Caco-2 (cell line): Measurements from ENCODE around the gene TAS1R3. TPM values are rescaled to one million over a fixed set of nuclear protein-coding genes. Genes with fewer than 3 reads are reported as not detected.

Experiments
- BruUV-seq: library from RNA; stranded (reverse); fragments of 400-500 nt; replicated peaks from 2 replicates; lab custom pipeline; 2021; lab: Mats Ljungman, UMichigan
- CTCF ChIA-PET: fragments of 300-600 bp; sonication (Branson Sonifier 250); formaldehyde crosslinking; loops from one replicate; lab custom pipeline; 2022; ENCODE audit warnings: antibody characterized with exemption; lab: Charles Lee
- POLR2A ChIA-PET: fragments of 300-600 bp; sonication (Branson Sonifier 250); formaldehyde crosslinking; loops from one replicate; lab custom pipeline; 2022; ENCODE audit warnings: antibody characterized with exemption; lab: Charles Lee
- DNase-seq, 2 experiments: peaks; one replicate each; pipeline versions ENCODE4 v3.0.0 to v3.0.0-alpha.2; 2020 to 2022
- H3K27me3 ChIP-seq: replicated peaks from 2 replicates; pipeline ENCODE4 v1.6.0; 2011; ENCODE audit warnings: low read length; ENCODE audit not compliant: control insufficient read depth, insufficient read depth
- H3K36me3 ChIP-seq: 2 replicates; pipeline ENCODE4 v1.5.1; 2011; ENCODE audit warnings: low read length; ENCODE audit not compliant: control insufficient read depth, insufficient read depth
- H3K4me1 ChIP-seq: fragments of 250-450 bp; sonication (Bioruptor Pico); 2 replicates; pipeline ENCODE4 v1.5.1; 2020; ENCODE audit warnings: mild to moderate bottlenecking
- H3K4me3 ChIP-seq: 2 replicates; pipeline ENCODE4 v1.5.1; 2011; ENCODE audit warnings: low read depth, mild to moderate bottlenecking, control low read depth, low read length
- H3K9me3 ChIP-seq: fragments of 250-450 bp; sonication (Bioruptor Pico); 2 replicates; pipeline ENCODE4 v1.5.1; 2020; ENCODE audit warnings: mild to moderate bottlenecking, moderate library complexity
- H3K27ac Mint-ChIP-seq: one replicate; pipeline ENCODE4 v1.8.0; 2022; ENCODE audit warnings: mixed read lengths; ENCODE audit not compliant: unreplicated experiment
- H3K27me3 Mint-ChIP-seq: one replicate; pipeline ENCODE4 v1.8.0; 2022; ENCODE audit warnings: mixed read lengths; ENCODE audit not compliant: insufficient read depth, unreplicated experiment
- H3K36me3 Mint-ChIP-seq: one replicate; pipeline ENCODE4 v1.8.0; 2022; ENCODE audit warnings: mild to moderate bottlenecking, mixed read lengths; ENCODE audit not compliant: insufficient read depth, unreplicated experiment
- H3K4me1 Mint-ChIP-seq: one replicate; pipeline ENCODE4 v1.8.0; 2022; ENCODE audit warnings: low read depth, mixed read lengths; ENCODE audit not compliant: unreplicated experiment
- H3K4me3 Mint-ChIP-seq: one replicate; pipeline ENCODE4 v1.8.0; 2022; ENCODE audit warnings: mild to moderate bottlenecking, moderate library complexity, mixed read lengths; ENCODE audit not compliant: unreplicated experiment
- H3K9me3 Mint-ChIP-seq: one replicate; pipeline ENCODE4 v1.8.0; 2022; ENCODE audit warnings: mixed read lengths; ENCODE audit not compliant: unreplicated experiment
- CTCF ChIP-seq, 2 experiments: fragments of 200-600 bp in 1 of 2; IDR thresholded peaks; 1 replicate in 1 of 2; 2 replicates in 1 of 2; pipeline versions ENCODE4 v1.5.1 to v1.8.0; 2011 to 2022; ENCODE audit warnings: antibody characterized with exemption in 1 of 2, control low read depth in 1 of 2, inconsistent platforms in 1 of 2, low read depth in 1 of 2, low read length in 1 of 2, mild to moderate bottlenecking in 1 of 2, moderate library complexity in 1 of 2; ENCODE audit not compliant: insufficient read depth in 1 of 2, severe bottlenecking in 1 of 2, unreplicated experiment in 1 of 2
- intact Hi-C: fragments of 100-400 bp; cut with micrococcal nuclease; formaldehyde crosslinking; loops from one replicate; pipeline ENCODE4 v1.10.0; 2022; ENCODE audit not compliant: unreplicated experiment
- total RNA-seq: library from RNA; stranded (reverse); gene quantifications from 2 replicates; pipeline ENCODE4 v1.2.3, GENCODE V29; 2022

TAS1R3 gene
- total RNA-seq, 1 experiment from 2014 or later = 0.29 TPM

- POLR2A ChIA-PET = interaction anchor here (0.6 to 0.9 kb wide), 2 partner anchors 49 to 90 kb away, joined by 3 read pairs; no protein-coding TSS in a partner anchor
Measured at GRCh38 chr1:1324524-1325287, 6.4 kb upstream of the TAS1R3 start, which contains the start of the genes CPTP and INTS11. Gene CPTP (plus strand): TSS chr1:1324802. CDS start chr1:1326911, 2,109 bp downstream. Gene INTS11 (minus strand): TSS chr1:1324660. CDS start chr1:1324608, 52 bp downstream.

DNA sequence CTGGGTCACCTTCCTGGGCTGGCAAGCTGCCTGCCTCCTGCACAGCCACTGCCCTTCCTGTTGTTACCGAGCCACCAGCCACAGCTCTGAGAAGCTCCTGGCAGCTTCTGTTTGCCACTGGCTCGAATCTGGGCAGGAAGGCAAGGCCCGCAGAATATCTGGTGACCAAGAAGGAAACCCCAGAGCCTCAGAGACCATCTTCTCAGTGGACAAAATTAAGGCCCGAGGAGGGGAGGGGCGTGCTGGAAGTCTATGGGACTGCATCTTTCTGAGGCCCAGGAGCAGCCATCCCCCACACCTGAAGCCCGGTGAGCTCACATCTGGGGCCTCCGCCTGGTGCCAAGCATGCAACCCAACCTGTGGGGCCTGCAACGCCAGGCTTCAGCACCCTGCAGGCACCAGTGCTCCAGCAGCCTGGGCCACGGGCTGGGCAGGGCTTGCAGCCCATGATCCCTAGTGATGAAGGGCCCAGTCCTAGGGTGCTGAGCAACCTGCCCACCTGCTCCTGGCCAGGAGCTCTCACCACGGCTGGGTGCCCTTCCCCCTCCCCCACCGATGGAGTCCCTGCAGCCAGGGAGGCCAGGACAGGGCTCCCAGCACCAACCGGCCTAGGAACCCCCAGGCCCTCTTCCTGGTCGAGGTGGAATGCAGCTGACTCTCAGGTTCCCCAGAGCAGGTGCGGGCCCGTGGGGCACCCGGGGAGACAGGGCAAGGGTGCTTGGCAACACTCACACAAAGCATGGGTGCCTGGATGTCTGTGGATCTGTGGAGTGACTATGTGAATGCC, 5.6 kb upstream of the TAS1R3 start:
- BruUV-seq = no TSS peak
- no peak overlapping the region for H3K27ac Mint-ChIP-seq
- POLR2A ChIA-PET = interaction anchor here (0.6 to 0.9 kb wide), 2 partner anchors 48 to 91 kb away, joined by 3 read pairs; no protein-coding TSS in a partner anchor
- intact Hi-C loops = no loop called here
- Histone ChIP-seq H3K9me3 (no peaks in the 10 kb centered on the region), H3K27me3 (no peaks in the 10 kb centered on the region), H3K4me1 (0 out of 2 replicates have a peak, but pooled peaks cover 5% of the 10 kb centered on the region), H3K4me3 (peak overlapping the region; percentile 61), H3K36me3 (no peaks in the 10 kb centered on the region)
- H3K36me3 Mint-ChIP-seq = peaks cover 32% of the 10 kb centered on the region
- peaks cover 7% of the 10 kb centered on the region for H3K4me1 Mint-ChIP-seq
- no peaks in the 10 kb centered on the region for H3K27me3 Mint-ChIP-seq
- H3K4me3 Mint-ChIP-seq = peak overlapping the region; percentile 81
- no peak for DNase-seq
- no peaks in the 10 kb centered on the region for H3K9me3 Mint-ChIP-seq
- CTCF ChIA-PET = no interaction called here
- TF ChIP-seq CTCF (IDR thresholded peaks at IDR 0.05; ENCODE audit: insufficient read depth in 1 of 2, low read depth in 1 of 2, low read length in 1 of 2, severe bottlenecking in 1 of 2, unreplicated experiment in 1 of 2) = no peak

More at GRCh38 chr1:1324524-1325287, 6.4 kb upstream of the TAS1R3 start, which contains the start of the genes CPTP and INTS11:
- Mint-ChIP-seq H3K4me1 (peaks cover 7% of the 10 kb centered on the region), H3K27me3 (no peaks in the 10 kb centered on the region), H3K36me3 (peaks cover 40% of the 10 kb centered on the region), H3K27ac (peak within 1 kb of the TSS; percentile 88), H3K4me3 (peak within 1 kb of the TSS; percentile 81), H3K9me3 (no peaks in the 10 kb centered on the region)
- intact Hi-C loops = no loop called here
- no peaks in the 10 kb centered on the region for H3K36me3 ChIP-seq
- 0 out of 2 replicates have a peak, but pooled peaks cover 5% of the 10 kb centered on the region for H3K4me1 ChIP-seq
- TSS peak; percentile 53 for BruUV-seq
- DNase-seq = peak; percentile 93 to 94
- H3K4me3 ChIP-seq = peak within 1 kb of the TSS; percentile 61
- CTCF ChIA-PET = no interaction called here
- no peaks in the 10 kb centered on the region for H3K9me3 ChIP-seq
- TF ChIP-seq CTCF (IDR thresholded peaks at IDR 0.05; ENCODE audit: insufficient read depth in 1 of 2, low read depth in 1 of 2, low read length in 1 of 2, severe bottlenecking in 1 of 2, unreplicated experiment in 1 of 2) = no peak
- no peaks in the 10 kb centered on the region for H3K27me3 ChIP-seq

- no TSS peak for BruUV-seq
- Mint-ChIP-seq H3K4me1 (peaks cover 7% of the 10 kb centered on the region), H3K36me3 (peaks cover 35% of the 10 kb centered on the region), H3K9me3 (no peaks in the 10 kb centered on the region), H3K4me3 (peak overlapping the region; percentile 52), H3K27ac (no peak overlapping the region), H3K27me3 (no peaks in the 10 kb centered on the region)
- ChIA-PET CTCF (no interaction called here), POLR2A (interaction anchor here (0.9 kb wide), 1 partner anchor 47 kb away, joined by 3 read pairs; no protein-coding TSS in a partner anchor)
- TF ChIP-seq CTCF (IDR thresholded peaks at IDR 0.05; ENCODE audit: insufficient read depth in 1 of 2, low read depth in 1 of 2, low read length in 1 of 2, severe bottlenecking in 1 of 2, unreplicated experiment in 1 of 2) = no peak
- DNase-seq = no peak
- 0 out of 2 replicates have a peak, but pooled peaks cover 5% of the 10 kb centered on the region for H3K4me1 ChIP-seq
- H3K27me3 ChIP-seq = no peaks in the 10 kb centered on the region
- no peaks in the 10 kb centered on the region for H3K9me3 ChIP-seq
- intact Hi-C loops = no loop called here
- H3K4me3 ChIP-seq = no peak overlapping the region
- no peaks in the 10 kb centered on the region for H3K36me3 ChIP-seq
Measured at GRCh38 chr1:1326075-1326605, 4.9 kb upstream of the TAS1R3 start.
